GM23338 (cell line): ENCODE measurements around the gene UPP1. TPM values are rescaled to one million over a fixed set of nuclear protein-coding genes. Genes with fewer than 3 reads are reported as not detected.

Experiments used
- ATAC-seq: fragments of 200-7000 bp; cut with Tn5 transposase; 3 replicates; pipeline ENCODE4 v1.9.1; 2020
- DNase-seq: peaks from one replicate; pipeline ENCODE4 v3.0.0-alpha.2; 2015; ENCODE audit warnings: low spot score
- H2AFZ ChIP-seq: fragments of 200-600 bp; sonication (generic); 2 replicates; pipeline ENCODE4 v1.8.0; 2016; ENCODE audit warnings: antibody characterized with exemption, mild to moderate bottlenecking, moderate library complexity
- H3F3A ChIP-seq: fragments of 200-600 bp; sonication (generic); replicated peaks from 2 replicates; pipeline ENCODE4 v1.8.0; 2017; ENCODE audit warnings: antibody characterized with exemption, mixed run types, low read depth
- H3K27ac ChIP-seq: fragments of 200-600 bp; sonication (generic); 2 replicates; pipeline ENCODE4 v1.6.1; 2016; ENCODE audit warnings: low read depth
- H3K27me3 ChIP-seq: fragments of 200-600 bp; sonication (generic); 2 replicates; pipeline ENCODE4 v1.8.0; 2016; ENCODE audit warnings: mild to moderate bottlenecking, mixed run types, moderate library complexity; ENCODE audit not compliant: insufficient read depth
- H3K36me3 ChIP-seq: fragments of 200-600 bp; sonication (generic); 2 replicates; pipeline ENCODE4 v1.8.0; 2016; ENCODE audit warnings: mild to moderate bottlenecking; ENCODE audit not compliant: insufficient read depth
- H3K4me1 ChIP-seq: fragments of 200-600 bp; sonication (generic); 2 replicates; pipeline ENCODE4 v1.8.0; 2016; ENCODE audit warnings: mild to moderate bottlenecking, moderate library complexity; ENCODE audit not compliant: insufficient read depth
- H3K4me2 ChIP-seq: fragments of 200-600 bp; sonication (generic); 2 replicates; pipeline ENCODE4 v1.7.1; 2017; ENCODE audit warnings: mixed run types
- H3K4me3 ChIP-seq: fragments of 200-600 bp; sonication (generic); 2 replicates; pipeline ENCODE4 v1.6.1; 2016; ENCODE audit warnings: mixed run types
- H3K79me2 ChIP-seq: fragments of 200-600 bp; sonication (generic); replicated peaks from 2 replicates; pipeline ENCODE4 v1.8.0; 2017; ENCODE audit warnings: mild to moderate bottlenecking; ENCODE audit not compliant: insufficient read depth
- H3K9me2 ChIP-seq: fragments of 200-600 bp; sonication (generic); 2 replicates; pipeline ENCODE4 v1.8.0; 2017; ENCODE audit not compliant: insufficient read depth
- H4K20me1 ChIP-seq: fragments of 200-600 bp; sonication (generic); replicated peaks from 2 replicates; pipeline ENCODE4 v1.8.0; 2017; ENCODE audit warnings: mild to moderate bottlenecking; ENCODE audit not compliant: insufficient read depth
- H3K27ac Mint-ChIP-seq: 2 replicates; pipeline ENCODE4 v1.8.0; 2020; ENCODE audit warnings: inconsistent platforms, mild to moderate bottlenecking, moderate library complexity, mixed read lengths
- H3K27me3 Mint-ChIP-seq: 3 replicates; pipeline ENCODE4 v1.8.0; 2022; ENCODE audit warnings: low read depth, mild to moderate bottlenecking, moderate library complexity, mixed read lengths, inconsistent platforms; ENCODE audit not compliant: insufficient read depth, poor library complexity
- H3K36me3 Mint-ChIP-seq: 3 replicates; pipeline ENCODE4 v1.8.0; 2021; ENCODE audit warnings: low read depth, mild to moderate bottlenecking, inconsistent platforms, moderate library complexity, mixed read lengths
- H3K4me1 Mint-ChIP-seq: 3 replicates; pipeline ENCODE4 v1.8.0; 2020; ENCODE audit warnings: mild to moderate bottlenecking, inconsistent platforms, mixed read lengths
- H3K4me3 Mint-ChIP-seq: 3 replicates; pipeline ENCODE4 v1.8.0; 2021; ENCODE audit warnings: moderate library complexity, mild to moderate bottlenecking, inconsistent platforms, mixed read lengths
- H3K9me3 Mint-ChIP-seq: 3 replicates; pipeline ENCODE4 v1.8.0; 2020; ENCODE audit warnings: moderate library complexity, mild to moderate bottlenecking, inconsistent platforms, mixed read lengths
- CTCF ChIP-seq, 2 experiments: fragments of 200-600 bp in 1 of 2; sonication (generic) in 1 of 2; conservative IDR thresholded peaks; 2 replicates each; pipeline versions ENCODE4 v1.5.1 to v1.6.1; 2016 to 2017; ENCODE audit warnings: antibody characterized with exemption in 2 of 2, low read depth in 2 of 2, mild to moderate bottlenecking in 2 of 2, moderate library complexity in 1 of 2
- ETS1 ChIP-seq: IDR thresholded peaks from 2 replicates; pipeline ENCODE4 v1.6.1; 2016; ENCODE audit warnings: antibody characterized with exemption
- POLR2AphosphoS5 ChIP-seq: IDR thresholded peaks from 2 replicates; pipeline ENCODE4 v1.6.1; 2016; ENCODE audit warnings: antibody characterized with exemption, low read depth
- ZNF114 ChIP-seq: fragments of 250-450 bp; sonication (Bioruptor Pico); IDR thresholded peaks from 2 replicates; pipeline ENCODE4 v1.5.0; 2020; ENCODE audit warnings: mild to moderate bottlenecking, moderate library complexity
- ZNF462 ChIP-seq: fragments of 250-450 bp; sonication (Bioruptor Pico); IDR thresholded peaks from 2 replicates; pipeline ENCODE4 v1.5.0; 2020; ENCODE audit warnings: mild to moderate bottlenecking, moderate library complexity
- polyA plus RNA-seq: library from polyadenylated mRNA; unstranded; fragments of >200 nt; fragmentation: Nextera tagmentation; extraction: Ambion mirVana; gene quantifications from 2 replicates; pipeline ENCODE4 v1.2.1, GENCODE V29; 2016
- total RNA-seq: library from RNA; depleted of rRNA; stranded (reverse); fragments of >200 nt; shearing (Covaris generic); gene quantifications from 2 replicates; pipeline ENCODE4 v1.2.3, GENCODE V29; 2014

The UPP1 gene
- total and polyA plus RNA-seq, 2 experiments from 2014 or later = 22.7 to 43.5 TPM

GRCh38 chr7:48085433-48085791 lies 3.7 kb upstream of the UPP1 start:
- no peak for ATAC-seq
- peaks cover 37% of the 10 kb centered on the region for H3K4me1 Mint-ChIP-seq
- Histone ChIP-seq H3K79me2 (no peaks in the 10 kb centered on the region), H3F3A (peaks cover 10% of the 10 kb centered on the region), H3K4me1 (peaks cover 21% of the 10 kb centered on the region), H2AFZ (no peak overlapping the region), H3K27ac (no peak overlapping the region), H3K9me2 (no peaks in the 10 kb centered on the region; the same call in 1 of the 2 replicates), H4K20me1 (no peaks in the 10 kb centered on the region), H3K27me3 (no peaks in the 10 kb centered on the region), H3K4me2 (no peak overlapping the region), H3K4me3 (no peak overlapping the region), H3K36me3 (no peaks in the 10 kb centered on the region)
- H3K9me3 Mint-ChIP-seq = no peaks in the 10 kb centered on the region
- no peak for DNase-seq
- H3K27me3 Mint-ChIP-seq = peaks cover 7% of the 10 kb centered on the region
- H3K27ac Mint-ChIP-seq = peak overlapping the region; percentile 35
- peaks cover 2% of the 10 kb centered on the region; the same call in 2 of the 3 replicates for H3K36me3 Mint-ChIP-seq
- no peak for TF ChIP-seq ZNF462 (CRISPR knock-in tag)
- no peak for TF ChIP-seq POLR2AphosphoS5
- TF ChIP-seq ZNF114 (CRISPR knock-in tag) = no peak
- H3K4me3 Mint-ChIP-seq = no peak overlapping the region

- Mint-ChIP-seq H3K4me3 (no peak overlapping the region; the same call in 2 of the 3 replicates), H3K27ac (peak overlapping the region; percentile 97), H3K27me3 (peaks cover 9% of the 10 kb centered on the region), H3K9me3 (no peaks in the 10 kb centered on the region), H3K36me3 (peaks cover 7% of the 10 kb centered on the region), H3K4me1 (peaks cover 42% of the 10 kb centered on the region)
- H4K20me1 ChIP-seq = no peaks in the 10 kb centered on the region
- peaks cover 10% of the 10 kb centered on the region for H3F3A ChIP-seq
- ATAC-seq (no peak), DNase-seq (no peak)
- no peaks in the 10 kb centered on the region for H3K79me2 ChIP-seq
- peaks cover 25% of the 10 kb centered on the region for H3K4me1 ChIP-seq
- no peak overlapping the region for H3K4me3 ChIP-seq
- no peaks in the 10 kb centered on the region for H3K27me3 ChIP-seq
- peak overlapping the region; percentile 37; the same call in 1 of the 2 replicates for H3K27ac ChIP-seq
- no peaks in the 10 kb centered on the region for H3K36me3 ChIP-seq
- H3K4me2 ChIP-seq = 0 out of 2 replicates have a peak overlapping the region, but pooled peaks have one; percentile 3
- no peak overlapping the region for H2AFZ ChIP-seq
- no peaks in the 10 kb centered on the region; the same call in 1 of the 2 replicates for H3K9me2 ChIP-seq
- TF ChIP-seq POLR2AphosphoS5 = no peak
- TF ChIP-seq CTCF (conservative IDR thresholded peaks at IDR 0.05; ENCODE audit: low read depth in 2 of 2) = no peak
- TF ChIP-seq ETS1 = no peak
These were observed 3.1 kb upstream of the UPP1 start for GRCh38 chr7:48085942-48086341.
